Activated T-cell treated with anti-CD3 and anti-CD28 coated beads, Interleukin-2, amount 50 U/mL, for 24 hours (primary cell): ENCODE results near the gene PARP3.

ENCODE experiments used
- DNase-seq: peaks from one replicate; pipeline ENCODE4 v3.0.0-alpha.2; 2020
- H3K27ac Mint-ChIP-seq: 2 replicates; pipeline ENCODE4 v1.8.0; 2020; ENCODE audit warnings: mild to moderate bottlenecking, mixed read lengths
- H3K27me3 Mint-ChIP-seq: 2 replicates; pipeline ENCODE4 v1.8.0; 2020; ENCODE audit warnings: mixed read lengths
- H3K36me3 Mint-ChIP-seq: 2 replicates; pipeline ENCODE4 v1.8.0; 2020; ENCODE audit warnings: low read depth, mixed read lengths
- H3K4me1 Mint-ChIP-seq: 2 replicates; pipeline ENCODE4 v1.8.0; 2020; ENCODE audit warnings: low read depth, mixed read lengths
- H3K4me3 Mint-ChIP-seq: 2 replicates; pipeline ENCODE4 v1.8.0; 2020; ENCODE audit warnings: mild to moderate bottlenecking, moderate library complexity, mixed read lengths
- H3K9me3 Mint-ChIP-seq: 2 replicates; pipeline ENCODE4 v1.8.0; 2020; ENCODE audit warnings: mixed read lengths

PARP3 gene

DNA sequence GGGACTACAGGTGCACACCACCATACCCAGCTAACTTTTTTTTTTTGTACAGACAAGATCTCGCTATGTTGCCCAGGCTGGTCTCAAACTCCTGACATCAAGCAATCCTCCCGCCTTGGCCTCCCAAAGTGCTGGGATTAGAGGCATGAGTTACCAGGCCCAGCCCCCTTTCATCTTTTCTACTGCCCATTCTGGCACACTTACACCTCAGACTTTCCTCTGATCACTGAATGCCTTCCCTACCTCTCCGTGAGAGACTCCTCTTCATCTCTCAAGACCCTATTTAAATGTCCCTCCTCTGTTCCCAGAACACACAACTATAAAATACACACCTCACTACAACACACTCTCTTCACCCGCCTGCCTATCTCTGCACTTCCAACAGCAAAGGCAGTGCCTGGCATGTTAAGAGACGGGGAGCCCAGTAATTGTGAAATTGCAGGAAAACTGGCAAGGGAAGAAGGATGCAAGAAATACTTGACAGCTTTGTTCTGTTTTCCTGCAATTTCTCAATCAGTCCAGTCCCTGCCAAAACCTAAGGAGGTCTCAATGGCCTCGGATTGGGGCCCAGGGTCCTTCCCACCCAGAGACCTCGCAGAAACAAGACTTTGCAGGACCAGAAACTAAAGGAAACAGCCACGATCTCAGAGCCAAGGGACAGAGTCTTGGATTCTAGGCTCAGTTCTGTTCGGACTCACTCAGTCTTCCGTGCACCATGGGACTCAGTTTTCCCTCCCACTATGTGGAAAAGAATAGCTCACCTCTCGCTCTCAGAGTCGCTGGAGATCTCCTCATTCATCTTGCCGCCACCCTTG lies 1.3 kb upstream of the PARP3 start:
- Mint-ChIP-seq H3K27me3 (no peaks in the 10 kb centered on the region), H3K4me1 (peaks cover 40% of the 10 kb centered on the region), H3K27ac (peak overlapping the region; percentile 82), H3K4me3 (peak overlapping the region; percentile 90), H3K9me3 (no peaks in the 10 kb centered on the region), H3K36me3 (peaks cover 61% of the 10 kb centered on the region)
- peak; percentile 21 for DNase-seq

DNA sequence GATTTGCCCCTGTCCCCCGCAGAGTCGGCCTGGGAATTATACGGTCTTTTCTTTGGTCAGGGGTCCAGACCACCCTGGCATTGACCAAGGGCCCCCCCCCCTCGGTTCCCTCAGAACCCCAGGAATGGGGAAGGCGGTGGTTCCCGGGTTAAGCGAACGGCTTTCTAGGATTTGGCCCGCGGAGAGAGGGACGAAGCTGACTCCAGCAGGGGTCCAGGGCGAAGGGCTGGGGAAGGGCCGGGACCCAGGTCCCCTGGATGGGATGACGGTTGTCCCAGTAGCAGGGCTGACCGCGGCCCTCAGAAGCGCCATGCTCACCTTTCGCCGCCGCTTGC lies 733 bp upstream of the PARP3 start:
- peak overlapping the region; percentile 82 for H3K27ac Mint-ChIP-seq
- no peaks in the 10 kb centered on the region for H3K27me3 Mint-ChIP-seq
- peaks cover 40% of the 10 kb centered on the region for H3K4me1 Mint-ChIP-seq
- no peak for DNase-seq
- H3K36me3 Mint-ChIP-seq, result peaks cover 55% of the 10 kb centered on the region
- no peaks in the 10 kb centered on the region for H3K9me3 Mint-ChIP-seq
- H3K4me3 Mint-ChIP-seq, result peak overlapping the region; percentile 90

GRCh38 chr3:51942603-51943450 lies 664 bp downstream of the PARP3 start:
- peak overlapping the region; percentile 90 for H3K4me3 Mint-ChIP-seq
- no peaks in the 10 kb centered on the region for H3K27me3 Mint-ChIP-seq
- peaks cover 37% of the 10 kb centered on the region for H3K4me1 Mint-ChIP-seq
- peaks cover 43% of the 10 kb centered on the region for H3K36me3 Mint-ChIP-seq
- peak; percentile 73 for DNase-seq
- H3K27ac Mint-ChIP-seq, result peak overlapping the region; percentile 95
- no peaks in the 10 kb centered on the region for H3K9me3 Mint-ChIP-seq

DNA sequence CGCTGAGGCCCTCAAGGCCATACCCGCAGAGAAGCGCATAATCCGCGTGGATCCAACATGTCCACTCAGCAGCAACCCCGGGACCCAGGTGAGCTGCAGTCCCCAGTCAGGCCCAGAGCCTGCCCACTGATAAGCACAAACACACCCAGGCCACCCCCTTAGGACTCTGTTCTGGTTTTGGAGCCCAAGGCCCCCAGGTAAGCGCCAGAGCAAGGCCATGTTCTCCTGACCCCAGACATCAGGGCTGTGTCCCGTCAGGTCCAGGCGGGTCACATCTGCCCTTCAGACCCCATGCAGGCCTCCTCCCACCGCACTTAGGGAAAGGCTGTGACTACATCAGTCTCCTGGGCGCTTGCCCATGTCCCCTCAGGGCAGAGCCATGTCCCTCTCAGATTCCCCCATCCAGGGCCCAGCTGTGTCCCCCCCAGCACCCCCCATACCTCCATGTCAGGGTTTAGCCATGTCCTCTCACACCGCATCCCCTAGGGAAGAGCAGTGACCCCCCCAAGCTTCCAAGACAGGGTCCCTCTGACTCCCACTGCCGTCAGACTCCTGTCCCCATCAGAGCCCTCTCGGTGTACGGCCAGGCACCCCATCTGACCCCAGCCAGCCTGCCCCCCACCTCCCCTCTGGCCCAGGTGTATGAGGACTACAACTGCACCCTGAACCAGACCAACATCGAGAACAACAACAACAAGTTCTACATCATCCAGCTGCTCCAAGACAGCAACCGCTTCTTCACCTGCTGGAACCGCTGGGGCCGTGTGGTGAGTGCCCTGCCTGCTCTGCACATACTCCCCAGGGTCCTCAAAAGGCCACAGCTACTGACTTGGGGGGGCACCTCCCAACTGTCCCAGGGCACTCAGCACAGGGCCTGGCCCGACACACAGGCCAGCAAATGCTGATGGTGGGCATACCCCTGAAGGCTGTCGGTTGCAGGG lies 1.6 kb downstream of the PARP3 start:
- Mint-ChIP-seq H3K27ac (peak overlapping the region; percentile 22), H3K27me3 (no peaks in the 10 kb centered on the region), H3K36me3 (peaks cover 35% of the 10 kb centered on the region), H3K9me3 (no peaks in the 10 kb centered on the region), H3K4me1 (peaks cover 30% of the 10 kb centered on the region), H3K4me3 (peak overlapping the region; percentile 90)
- DNase-seq, result peak; percentile 31

GRCh38 chr3:51944451-51945021 lies 2.4 kb downstream of the PARP3 start:
- H3K27me3 Mint-ChIP-seq, result no peaks in the 10 kb centered on the region
- H3K4me1 Mint-ChIP-seq, result peaks cover 24% of the 10 kb centered on the region
- no peaks in the 10 kb centered on the region for H3K9me3 Mint-ChIP-seq
- peaks cover 27% of the 10 kb centered on the region for H3K36me3 Mint-ChIP-seq
- peak; percentile 23 for DNase-seq
- H3K4me3 Mint-ChIP-seq, result no peak overlapping the region
- no peak overlapping the region for H3K27ac Mint-ChIP-seq

DNA sequence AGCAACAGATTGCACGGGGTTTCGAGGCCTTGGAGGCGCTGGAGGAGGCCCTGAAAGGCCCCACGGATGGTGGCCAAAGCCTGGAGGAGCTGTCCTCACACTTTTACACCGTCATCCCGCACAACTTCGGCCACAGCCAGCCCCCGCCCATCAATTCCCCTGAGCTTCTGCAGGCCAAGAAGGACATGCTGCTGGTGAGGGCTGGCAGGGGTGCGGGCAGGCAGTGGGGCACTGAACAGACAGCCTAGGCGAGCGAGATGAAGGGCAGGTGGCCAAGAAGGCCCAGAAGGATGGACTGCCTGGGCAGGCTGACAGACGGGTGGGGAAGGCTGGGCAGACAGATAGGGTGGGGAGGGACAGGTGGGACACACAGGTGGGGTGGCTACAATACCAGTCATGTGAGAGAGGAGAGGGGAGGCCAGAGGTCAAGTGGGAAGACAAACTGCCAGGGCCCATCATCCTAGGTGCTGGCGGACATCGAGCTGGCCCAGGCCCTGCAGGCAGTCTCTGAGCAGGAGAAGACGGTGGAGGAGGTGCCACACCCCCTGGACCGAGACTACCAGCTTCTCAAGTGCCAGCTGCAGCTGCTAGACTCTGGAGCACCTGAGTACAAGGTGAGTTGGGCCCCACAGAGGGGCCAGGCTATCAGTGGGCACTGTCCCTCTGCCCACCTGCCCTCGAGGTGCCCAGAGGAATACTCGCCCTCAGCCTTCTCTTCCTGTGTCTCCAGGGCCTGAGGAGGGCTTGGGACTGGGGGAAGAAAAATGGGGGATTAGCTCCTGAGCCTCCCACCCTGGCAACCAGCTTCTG lies 3.1 kb downstream of the PARP3 start:
- H3K9me3 Mint-ChIP-seq, result no peaks in the 10 kb centered on the region
- H3K27me3 Mint-ChIP-seq, result no peaks in the 10 kb centered on the region
- peaks cover 20% of the 10 kb centered on the region for H3K36me3 Mint-ChIP-seq
- no peak overlapping the region for H3K27ac Mint-ChIP-seq
- no peak overlapping the region for H3K4me3 Mint-ChIP-seq
- peak; percentile 20 for DNase-seq
- H3K4me1 Mint-ChIP-seq, result peaks cover 18% of the 10 kb centered on the region

- DNase-seq, result peak; percentile 20
- Mint-ChIP-seq H3K27me3 (no peaks in the 10 kb centered on the region), H3K27ac (no peak overlapping the region), H3K36me3 (peaks cover 11% of the 10 kb centered on the region), H3K4me1 (peaks cover 10% of the 10 kb centered on the region), H3K4me3 (no peak overlapping the region), H3K9me3 (no peaks in the 10 kb centered on the region)
Measured at GRCh38 chr3:51945926-51946705, 4.0 kb downstream of the PARP3 start.

DNA sequence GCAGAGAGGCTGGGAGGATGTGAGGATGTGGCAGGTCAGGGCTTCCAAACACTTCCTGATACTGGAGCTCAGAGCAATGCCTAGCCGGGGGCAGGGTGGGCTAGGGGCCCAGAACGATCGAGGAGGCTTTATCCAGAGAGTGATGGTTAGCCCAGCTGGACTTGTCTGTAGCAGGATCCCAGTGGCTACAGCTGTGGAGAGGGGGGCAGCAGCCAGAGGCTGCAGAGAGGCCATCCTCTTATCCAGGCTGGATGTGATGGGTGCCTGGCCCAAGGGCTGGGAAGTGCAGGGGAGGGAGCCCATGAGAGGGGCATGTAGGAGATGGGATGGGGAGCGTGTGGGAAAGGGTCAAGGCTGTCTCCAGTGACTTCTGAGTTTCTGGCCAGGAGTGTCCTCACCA lies 4.6 kb downstream of the PARP3 start:
- DNase-seq, result no peak
- Mint-ChIP-seq H3K9me3 (no peaks in the 10 kb centered on the region), H3K4me1 (peaks cover 10% of the 10 kb centered on the region), H3K27ac (no peak overlapping the region), H3K27me3 (no peaks in the 10 kb centered on the region), H3K36me3 (peaks cover 7% of the 10 kb centered on the region), H3K4me3 (no peak overlapping the region)

- peaks cover 5% of the 10 kb centered on the region for H3K36me3 Mint-ChIP-seq
- H3K4me3 Mint-ChIP-seq, result no peak overlapping the region
- H3K27ac Mint-ChIP-seq, result no peak overlapping the region
- H3K27me3 Mint-ChIP-seq, result peaks cover 2% of the 10 kb centered on the region
- no peaks in the 10 kb centered on the region for H3K9me3 Mint-ChIP-seq
- H3K4me1 Mint-ChIP-seq, result peaks cover 8% of the 10 kb centered on the region
- DNase-seq, result no peak
Measured at GRCh38 chr3:51947215-51947900, 5.2 kb downstream of the PARP3 start.

DNA sequence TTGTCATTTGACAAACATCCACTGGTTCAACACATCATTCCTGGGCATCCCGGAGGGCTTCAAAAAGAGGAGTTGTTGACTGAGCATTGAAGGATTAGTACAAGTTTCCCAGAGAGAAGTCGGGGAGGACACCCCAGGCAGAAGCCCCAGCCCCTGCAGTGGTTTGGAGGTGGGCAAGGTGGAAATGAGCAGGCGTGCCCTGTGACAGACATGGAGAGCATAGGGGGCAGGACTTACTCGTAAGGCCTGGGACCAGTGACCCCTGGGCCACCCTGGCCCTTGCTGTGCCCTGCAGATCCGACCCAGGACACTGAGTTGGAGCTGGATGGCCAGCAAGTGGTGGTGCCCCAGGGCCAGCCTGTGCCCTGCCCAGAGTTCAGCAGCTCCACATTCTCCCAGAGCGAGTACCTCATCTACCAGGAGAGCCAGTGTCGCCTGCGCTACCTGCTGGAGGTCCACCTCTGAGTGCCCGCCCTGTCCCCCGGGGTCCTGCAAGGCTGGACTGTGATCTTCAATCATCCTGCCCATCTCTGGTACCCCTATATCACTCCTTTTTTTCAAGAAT lies 5.9 kb downstream of the PARP3 start:
- DNase-seq, result no peak
- Mint-ChIP-seq H3K4me3 (no peak overlapping the region), H3K27ac (no peak overlapping the region), H3K9me3 (no peaks in the 10 kb centered on the region), H3K4me1 (peaks cover 1% of the 10 kb centered on the region), H3K27me3 (peaks cover 4% of the 10 kb centered on the region), H3K36me3 (peaks cover 5% of the 10 kb centered on the region)

DNA sequence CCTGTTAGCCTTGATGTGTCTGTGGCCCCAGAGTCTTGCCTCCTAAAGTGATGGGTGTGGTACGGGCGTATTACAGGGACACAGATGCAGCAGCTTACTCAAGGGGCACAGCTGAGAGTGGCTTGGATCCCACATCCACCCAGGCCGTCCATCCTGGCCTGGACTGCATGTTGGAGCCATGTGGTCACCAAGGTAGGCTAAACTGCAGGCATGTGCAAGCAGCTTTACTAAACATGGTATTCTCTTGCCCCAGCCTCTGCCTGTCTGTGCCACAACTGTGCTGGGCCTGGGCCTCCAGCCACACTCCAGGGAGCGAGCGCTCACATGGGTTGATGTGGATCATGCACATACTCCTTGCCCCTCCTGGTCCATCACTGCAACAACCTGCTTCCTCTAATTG lies 7.0 kb downstream of the PARP3 start:
- Mint-ChIP-seq H3K27ac (no peak overlapping the region), H3K36me3 (peaks cover 4% of the 10 kb centered on the region), H3K4me3 (no peak overlapping the region), H3K4me1 (no peaks in the 10 kb centered on the region), H3K27me3 (peaks cover 14% of the 10 kb centered on the region), H3K9me3 (no peaks in the 10 kb centered on the region)
- no peak for DNase-seq

DNA sequence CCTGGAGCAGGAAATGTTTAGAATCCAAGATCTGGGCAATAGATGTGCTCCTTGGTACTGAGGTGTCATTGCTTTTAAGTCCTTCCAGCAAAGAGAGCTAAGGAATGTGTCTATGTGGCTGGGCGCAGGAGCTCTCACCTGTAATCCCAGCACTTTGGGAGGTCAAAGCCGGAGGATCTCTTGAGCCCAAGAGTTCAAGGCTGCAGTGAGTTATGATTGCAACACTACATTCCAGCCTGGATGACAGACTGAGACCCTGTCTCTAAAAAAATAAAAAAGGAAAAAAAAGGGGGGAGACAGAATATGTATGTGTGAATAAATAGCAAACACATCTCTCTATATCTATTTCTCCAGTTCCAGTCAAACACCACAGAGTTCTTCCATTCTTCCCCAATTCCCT lies 8.7 kb downstream of the PARP3 start:
- no peak overlapping the region for H3K4me3 Mint-ChIP-seq
- no peaks in the 10 kb centered on the region for H3K9me3 Mint-ChIP-seq
- no peak for DNase-seq
- H3K27ac Mint-ChIP-seq, result no peak overlapping the region
- H3K27me3 Mint-ChIP-seq, result peaks cover 27% of the 10 kb centered on the region
- no peaks in the 10 kb centered on the region for H3K4me1 Mint-ChIP-seq
- H3K36me3 Mint-ChIP-seq, result peaks cover 3% of the 10 kb centered on the region
